GF-D8 (cell line): ENCODE results near the gene PCDH1.

Experiments
- DNase-seq: peaks from one replicate; lab custom pipeline; 2025; lab: John Stamatoyannopoulos, UW

PCDH1 gene

DNA sequence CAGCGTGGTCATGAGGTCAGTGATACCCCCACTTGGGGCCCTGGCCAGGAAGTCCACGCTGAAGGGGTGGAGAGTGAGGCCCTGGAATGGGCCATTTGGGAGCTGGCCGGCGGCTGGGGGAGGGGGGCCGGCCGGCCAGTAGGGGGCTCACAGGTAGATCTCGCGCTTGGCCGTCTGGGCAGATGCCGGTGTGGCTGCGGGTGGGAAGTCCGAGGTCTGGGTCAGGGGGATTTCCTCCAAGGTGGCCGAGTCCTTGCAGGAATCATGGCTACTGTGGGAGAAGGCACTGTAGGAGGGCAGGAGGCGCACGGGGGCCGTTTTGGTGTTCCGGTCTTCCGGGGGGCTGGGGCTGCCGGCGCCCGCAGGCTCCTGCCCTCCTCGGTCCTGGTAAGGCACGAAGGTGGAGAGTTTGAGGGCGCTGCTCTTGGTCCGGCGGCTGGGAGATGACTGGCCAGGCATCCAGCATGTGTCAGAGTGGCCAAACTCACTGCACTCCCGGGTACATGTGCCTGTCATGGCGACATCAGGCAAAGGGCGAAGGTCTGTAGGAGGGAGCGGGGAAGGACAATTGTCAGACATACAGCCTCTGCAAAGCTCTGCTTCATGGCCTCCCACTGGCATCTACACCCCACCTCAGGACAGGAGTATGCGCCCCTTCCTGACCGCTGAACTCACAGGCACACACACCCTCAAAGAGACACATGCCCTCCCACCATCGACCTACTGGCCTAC, 24.1 kb downstream of the PCDH1 start:
- no peak for DNase-seq

- DNase-seq = no peak
These were observed 25.8 kb downstream of the PCDH1 start for GRCh38 chr5:141852448-141852847.

- DNase-seq = no peak
These were observed 26.9 kb downstream of the PCDH1 start for GRCh38 chr5:141851195-141851874.

DNA sequence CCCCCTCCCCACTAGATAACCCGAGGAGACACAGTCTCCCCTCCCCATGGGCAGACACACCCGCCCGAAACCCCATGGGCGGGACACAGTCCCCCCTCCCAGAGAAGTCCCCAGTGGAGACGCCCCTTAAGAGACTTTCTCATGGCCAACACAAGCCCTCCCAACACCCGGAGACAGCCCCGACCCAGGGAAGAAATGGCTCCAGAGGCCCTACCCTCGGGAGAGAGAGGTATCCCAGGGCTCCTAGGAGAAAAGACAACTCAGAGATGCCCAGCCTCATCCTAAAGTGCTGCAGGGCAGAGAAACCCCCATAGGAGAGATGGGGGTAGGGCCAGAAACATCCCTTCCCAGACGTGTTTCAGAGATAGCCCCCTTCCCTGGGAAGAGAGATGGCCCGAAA, 27.4 kb downstream of the PCDH1 start:
- no peak for DNase-seq

DNA sequence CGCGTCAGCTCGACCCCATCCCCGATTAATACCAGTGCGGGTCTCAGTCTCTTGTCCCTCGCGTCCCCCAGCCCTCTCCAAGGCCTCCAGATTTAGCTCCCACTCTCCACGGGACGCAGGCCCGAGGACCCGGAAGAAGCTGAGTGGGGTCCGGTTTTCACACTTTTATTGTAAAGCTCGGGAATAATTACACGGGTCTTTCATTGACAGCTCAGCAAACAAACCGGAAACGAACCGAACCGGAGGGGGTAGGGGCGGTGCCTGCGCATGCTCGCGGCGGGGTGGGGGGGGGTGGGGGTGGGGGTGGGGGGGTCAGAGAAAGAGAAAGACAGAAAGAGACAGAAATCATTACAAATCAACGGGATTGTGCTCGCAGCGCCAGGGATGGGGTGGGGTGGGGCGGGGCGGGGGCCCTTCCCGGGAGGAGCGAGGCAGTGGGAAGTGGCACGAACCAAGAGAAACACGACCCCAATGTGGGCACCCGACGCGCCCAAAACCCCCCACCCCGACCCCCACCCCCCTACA, 27.9 kb downstream of the PCDH1 start:
- no peak for DNase-seq

- no peak for DNase-seq
These were observed 28.6 kb downstream of the PCDH1 start for GRCh38 chr5:141849415-141850243.

DNA sequence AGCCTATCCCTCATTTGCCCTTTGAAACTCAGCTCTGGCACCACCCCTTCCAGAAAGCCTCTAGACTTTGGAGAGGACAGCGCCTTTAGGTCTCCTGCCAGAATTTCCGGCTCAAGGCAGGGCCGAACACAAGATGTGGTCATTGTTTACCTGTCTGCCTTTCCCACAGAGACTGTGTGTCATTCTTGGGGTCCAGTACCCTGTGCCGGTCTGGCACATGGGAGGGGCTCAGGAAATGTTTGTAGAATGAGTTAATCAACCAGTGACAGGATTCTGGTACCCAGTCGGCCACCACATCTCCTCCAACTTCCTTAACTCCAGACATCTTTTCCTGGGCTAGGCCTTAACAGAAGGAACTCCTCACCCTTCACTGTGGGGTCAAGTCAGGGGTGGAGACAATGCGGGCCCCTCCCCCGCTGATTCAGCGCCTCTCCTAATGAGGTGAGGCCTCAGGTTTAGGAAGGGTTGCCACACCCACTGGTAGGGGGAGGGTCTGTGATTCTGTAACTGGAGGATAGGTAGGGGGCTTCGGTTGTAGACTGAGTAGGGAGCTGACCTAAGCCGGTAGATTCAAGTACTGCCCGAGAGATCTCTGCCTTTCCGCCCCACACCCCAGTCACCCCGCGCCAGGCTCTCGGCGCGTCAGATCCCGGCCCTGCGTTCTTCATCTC, 29.3 kb downstream of the PCDH1 start:
- no peak for DNase-seq

- no peak for DNase-seq
These were observed 32.2 kb downstream of the PCDH1 start for GRCh38 chr5:141846031-141846430.

DNA sequence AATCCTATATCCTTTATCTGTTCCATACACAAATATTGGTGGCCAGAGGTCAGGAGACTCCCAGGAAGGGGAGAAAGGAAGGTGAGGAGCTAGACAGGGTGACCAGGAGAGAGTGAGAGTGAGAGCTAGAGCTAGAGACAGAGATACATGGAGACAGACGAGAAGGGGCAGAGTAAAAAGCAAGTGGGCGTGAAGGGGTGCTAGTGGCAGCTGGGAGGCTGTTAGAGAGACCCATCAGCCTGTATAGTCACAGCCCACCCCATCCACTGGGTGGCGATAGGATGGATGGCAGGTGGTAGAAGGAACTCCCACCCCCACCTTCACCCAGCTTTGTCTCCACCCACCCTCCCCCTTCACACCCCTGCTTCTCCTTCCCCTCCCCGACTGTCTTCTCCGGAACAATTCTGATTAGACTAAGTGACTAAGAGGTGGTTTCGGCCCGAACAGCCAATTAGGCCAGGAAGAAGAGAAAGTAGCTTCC, 32.8 kb downstream of the PCDH1 start:
- no peak for DNase-seq

- no peak for DNase-seq
These were observed 33.7 kb downstream of the PCDH1 start for GRCh38 chr5:141844414-141845097.

DNA sequence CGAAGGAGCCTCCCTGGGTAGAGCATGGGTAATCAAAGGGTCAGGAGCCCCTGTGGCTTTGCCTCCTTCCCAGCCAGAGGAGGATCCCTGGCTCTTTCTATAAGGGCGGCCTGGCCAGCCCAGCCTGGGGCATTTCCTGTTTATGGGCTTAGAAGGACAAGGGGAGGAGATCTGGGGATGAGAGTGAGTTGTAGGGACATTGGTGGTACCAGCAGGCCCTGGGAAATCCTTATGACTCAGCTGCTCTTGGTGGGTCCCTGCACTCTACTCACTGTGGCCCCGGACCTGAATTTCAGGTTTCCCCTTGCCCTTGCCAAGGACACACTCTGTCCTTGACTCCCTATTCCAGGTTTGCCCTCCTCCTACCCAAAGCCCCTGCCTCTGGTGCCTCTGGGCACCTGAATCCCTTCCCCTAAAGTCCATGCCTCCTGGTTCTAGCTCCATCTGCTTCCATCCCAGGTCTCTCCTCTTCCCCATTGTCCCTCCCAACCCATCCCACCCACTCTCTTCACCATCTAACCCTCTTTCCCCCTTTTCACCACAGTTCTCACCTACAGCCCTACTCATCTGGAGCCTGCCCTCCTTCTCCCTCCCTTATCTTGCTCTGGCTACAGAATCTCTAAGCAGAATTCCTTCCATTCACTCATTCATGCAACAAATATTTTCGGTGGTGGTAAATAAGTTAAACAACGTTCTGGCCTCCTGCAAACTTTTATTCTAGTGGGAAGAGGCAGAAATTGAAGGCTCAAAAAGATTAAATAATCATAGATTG, 34.9 kb downstream of the PCDH1 start:
- DNase-seq = no peak

GRCh38 chr5:141841378-141842180, 36.6 kb downstream of the PCDH1 start:
- DNase-seq = no peak

- no peak for DNase-seq
These were observed 37.3 kb downstream of the PCDH1 start for GRCh38 chr5:141840826-141841360.

DNA sequence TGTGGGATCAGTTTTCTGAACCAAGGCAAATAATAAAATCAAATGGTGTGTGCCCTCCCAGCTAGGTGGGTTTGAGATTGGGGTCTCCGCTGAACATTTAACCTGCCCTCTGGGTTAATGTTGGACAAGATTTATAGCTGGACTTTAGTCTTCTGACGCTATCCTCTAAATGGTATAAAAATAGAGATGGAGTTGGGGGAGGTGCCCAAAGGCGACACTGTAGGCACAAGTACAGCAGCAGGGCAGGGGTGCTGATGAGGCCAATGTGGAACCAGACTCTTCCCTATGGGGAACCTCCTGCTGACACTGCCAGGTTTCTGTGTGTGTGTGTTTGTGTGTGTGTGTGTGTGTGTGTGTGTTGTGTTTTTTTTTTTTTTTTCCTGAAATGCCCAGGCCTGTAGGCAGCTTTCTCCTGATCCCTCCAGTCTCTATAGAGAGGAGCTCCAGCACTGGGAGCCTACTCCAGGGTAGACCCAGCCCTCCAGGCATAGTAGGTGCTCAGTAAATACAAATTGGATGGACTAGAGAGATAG, 37.9 kb downstream of the PCDH1 start:
- no peak for DNase-seq

- DNase-seq = no peak
These were observed 39.1 kb downstream of the PCDH1 start for GRCh38 chr5:141839015-141839513.

DNA sequence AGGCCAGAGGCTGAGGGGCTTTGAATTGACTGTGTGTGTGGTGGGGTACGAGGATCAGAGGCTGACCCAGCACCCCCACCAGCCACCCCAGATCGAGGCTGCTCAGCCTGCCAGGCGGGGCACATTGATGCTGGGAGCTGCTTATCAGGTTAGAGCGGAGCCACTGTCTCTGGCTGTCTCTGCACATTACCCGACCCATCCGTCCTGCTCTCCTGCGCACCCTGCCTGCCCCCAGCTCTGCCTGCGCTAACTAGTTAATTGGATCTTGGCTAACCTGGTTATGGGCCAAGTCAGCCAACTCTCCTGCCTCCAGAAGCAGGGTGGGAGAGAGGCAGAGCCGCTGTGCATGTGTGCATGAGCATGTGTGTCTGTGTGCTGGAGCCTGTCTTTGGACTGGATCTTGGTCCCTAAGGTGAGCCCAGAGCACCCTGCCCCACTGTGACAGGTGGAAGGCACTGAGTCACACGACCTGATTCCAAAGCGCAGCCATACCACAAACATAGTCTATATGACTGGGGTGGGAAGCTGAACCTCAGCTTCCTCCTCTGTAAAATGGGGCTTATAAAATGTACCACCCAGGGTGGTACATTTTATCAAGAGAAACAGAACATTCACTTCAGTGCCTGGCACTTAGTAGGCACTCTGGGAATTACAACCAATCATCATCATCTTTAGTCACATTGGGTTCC, 39.7 kb downstream of the PCDH1 start:
- DNase-seq = no peak

DNA sequence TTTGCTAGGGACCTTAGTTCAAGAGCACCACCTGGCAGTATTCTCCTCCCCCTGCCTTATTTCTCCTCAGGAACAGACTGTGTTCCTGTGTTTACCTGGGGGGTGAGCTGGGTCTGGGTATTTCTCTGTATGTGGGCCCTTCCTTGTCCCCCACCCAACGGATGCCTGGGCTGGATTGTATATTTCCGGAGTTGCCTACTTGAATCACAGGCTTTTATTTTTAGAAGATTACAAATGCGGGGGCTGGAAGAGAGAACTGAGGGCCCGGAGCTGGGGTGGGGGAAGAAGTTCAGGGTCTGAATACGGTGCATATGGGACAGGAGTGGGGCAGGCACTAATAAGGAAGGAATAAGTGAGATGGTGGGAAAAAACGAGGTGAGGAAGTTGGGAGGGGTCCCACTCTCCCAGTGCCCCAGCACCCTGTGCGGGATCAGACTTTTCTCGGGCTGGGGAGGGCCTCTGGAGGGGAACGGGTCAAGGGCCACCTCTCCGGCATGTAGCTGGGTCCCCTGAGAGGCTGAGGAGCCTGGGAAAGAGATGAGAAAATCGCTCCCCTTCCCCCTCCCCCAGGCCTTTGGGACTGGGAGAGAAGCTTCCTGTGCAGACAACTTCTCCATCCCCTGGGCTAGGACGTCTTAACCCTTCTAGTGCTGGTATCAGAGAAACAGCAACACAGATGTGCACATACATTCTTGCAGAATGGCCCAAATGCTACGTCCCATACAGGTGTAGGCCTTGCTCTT, 42.1 kb downstream of the PCDH1 start:
- no peak for DNase-seq

- DNase-seq = no peak
These were observed 43.9 kb downstream of the PCDH1 start for GRCh38 chr5:141834331-141834730.
